OCI-LY1 (cell line): ENCODE data around the gene REXO1.
"Not testable (repeated sequence)": the region's sequence is repeated elsewhere in the genome, so short reads cannot be mapped to it uniquely, and the experiment has no call there.

Experiments used
- CTCF ChIP-seq: fragments of 200-600 bp; sonication (generic), shearing (Covaris generic); IDR thresholded peaks from 2 replicates; pipeline ENCODE4 v1.5.1; 2017; ENCODE audit warnings: mild to moderate bottlenecking, antibody characterized with exemption, low read length, moderate library complexity, mixed read lengths
- EZH2 ChIP-seq: fragments of 200-600 bp; sonication (generic), shearing (Covaris generic); IDR thresholded peaks from 2 replicates; pipeline ENCODE4 v1.8.0; 2017; ENCODE audit warnings: borderline replicate concordance, mixed run types, mild to moderate bottlenecking, antibody characterized with exemption, low read length, moderate library complexity, mixed read lengths

GRCh38 chr19:1885398-1886119 lies 37.3 kb upstream of the REXO1 start, which contains the start of gene ABHD17A:
- not testable (repeated sequence) for TF ChIP-seq CTCF, EZH2
